ENCODE measurements around the gene ODAD2.

Gene ODAD2

GRCh38 chr10:27948186-27948585 lies 50.7 kb downstream of the ODAD2 start:
- Histone ChIP-seq H3K4me1 (ENCODE audit: control insufficient read depth, insufficient read depth, low read length) (no peaks in the 10 kb centered on the region), H3K36me3 (ENCODE audit: control insufficient read depth in 2 of 2, insufficient read depth in 1 of 2, low read length in 2 of 2) (no peaks in the 10 kb centered on the region), H3K9me3 (ENCODE audit: control insufficient read depth, insufficient read depth, low read depth, low read length) (no peaks in the 10 kb centered on the region), H3K27ac (ENCODE audit: extremely low read depth, low read depth, low read length) (no peak overlapping the region), H3K4me3 (ENCODE audit: low read depth, low read length) (no peak overlapping the region)
- TF ChIP-seq ZNF146 (tag by site-specific recombination; IDR thresholded peaks at IDR 0.05), result no peak
- TF ChIP-seq PRDM6 (tag by site-specific recombination; IDR thresholded peaks at IDR 0.05), result peak; percentile 19; the same call in 1 of the 2 replicates
- CTCF ChIA-PET, result interaction anchor here (0.6 to 0.7 kb wide), 2 partner anchors 103 to 229 kb away, joined by 3 to 4 read pairs; no protein-coding TSS in a partner anchor
- POLR2A ChIA-PET, result no interaction called here

GRCh38 chr10:27947540-27947939 lies 51.3 kb downstream of the ODAD2 start:
- no peak for TF ChIP-seq MEIS1 (CRISPR knock-in tag; IDR thresholded peaks at IDR 0.05; ENCODE audit: borderline replicate concordance)
- no peak for TF ChIP-seq PRDM1 (tag by site-specific recombination; IDR thresholded peaks at IDR 0.05)
- no peak for TF ChIP-seq ZNF791 (tag by site-specific recombination; IDR thresholded peaks at IDR 0.05)
- no peak for TF ChIP-seq TSHZ1 (tag by site-specific recombination; IDR thresholded peaks at IDR 0.05; ENCODE audit: borderline replicate concordance)
- TF ChIP-seq ZNF174 (tag by site-specific recombination; IDR thresholded peaks at IDR 0.05), result no peak
- no peak for TF ChIP-seq BCL11B (tag by site-specific recombination; IDR thresholded peaks at IDR 0.05; ENCODE audit: low read depth)
- TF ChIP-seq ZNF398 (tag by site-specific recombination; IDR thresholded peaks at IDR 0.05), result no peak
- TF ChIP-seq ZNF704 (tag by site-specific recombination; IDR thresholded peaks at IDR 0.05), result no peak
- no peak for TF ChIP-seq ZNF362 (tag by site-specific recombination; IDR thresholded peaks at IDR 0.05)
- TF ChIP-seq ZNF266 (tag by site-specific recombination; IDR thresholded peaks at IDR 0.05; ENCODE audit: low read depth), result no peak
- no peak for TF ChIP-seq BCL6B (tag by site-specific recombination; IDR thresholded peaks at IDR 0.05)
- TF ChIP-seq ZNF549 (tag by site-specific recombination; IDR thresholded peaks at IDR 0.05), result no peak
- TF ChIP-seq ZNF677 (tag by site-specific recombination; IDR thresholded peaks at IDR 0.05), result no peak
- no peak for TF ChIP-seq GLIS1 (tag by site-specific recombination; IDR thresholded peaks at IDR 0.05)
- TF ChIP-seq ZNF202 (tag by site-specific recombination; IDR thresholded peaks at IDR 0.05; ENCODE audit: borderline replicate concordance), result no peak
- H3K27ac ChIP-seq (ENCODE audit: extremely low read depth, low read depth, low read length), result no peak overlapping the region
- no peaks in the 10 kb centered on the region for H3K9me3 ChIP-seq (ENCODE audit: control insufficient read depth, insufficient read depth, low read depth, low read length)
- H3K4me1 ChIP-seq (ENCODE audit: control insufficient read depth, insufficient read depth, low read length), result no peaks in the 10 kb centered on the region
- CTCF ChIA-PET, result interaction anchor here (0.6 to 0.7 kb wide), 2 partner anchors 103 to 230 kb away, joined by 3 to 4 read pairs; no protein-coding TSS in a partner anchor
- POLR2A ChIA-PET, result no interaction called here
- H3K4me3 ChIP-seq (ENCODE audit: low read depth, low read length), result no peak overlapping the region
- no peaks in the 10 kb centered on the region for H3K36me3 ChIP-seq (ENCODE audit: control insufficient read depth in 2 of 2, insufficient read depth in 1 of 2, low read length in 2 of 2)

Measured in HEK293 (cell line).